ENCODE data around the gene SLX9. TPM values are rescaled to one million over a fixed set of nuclear protein-coding genes. Genes with fewer than 3 reads are reported as not detected.

The SLX9 gene
- total RNA-seq, 1 donor from 2014 or later: 0.75 TPM

DNA sequence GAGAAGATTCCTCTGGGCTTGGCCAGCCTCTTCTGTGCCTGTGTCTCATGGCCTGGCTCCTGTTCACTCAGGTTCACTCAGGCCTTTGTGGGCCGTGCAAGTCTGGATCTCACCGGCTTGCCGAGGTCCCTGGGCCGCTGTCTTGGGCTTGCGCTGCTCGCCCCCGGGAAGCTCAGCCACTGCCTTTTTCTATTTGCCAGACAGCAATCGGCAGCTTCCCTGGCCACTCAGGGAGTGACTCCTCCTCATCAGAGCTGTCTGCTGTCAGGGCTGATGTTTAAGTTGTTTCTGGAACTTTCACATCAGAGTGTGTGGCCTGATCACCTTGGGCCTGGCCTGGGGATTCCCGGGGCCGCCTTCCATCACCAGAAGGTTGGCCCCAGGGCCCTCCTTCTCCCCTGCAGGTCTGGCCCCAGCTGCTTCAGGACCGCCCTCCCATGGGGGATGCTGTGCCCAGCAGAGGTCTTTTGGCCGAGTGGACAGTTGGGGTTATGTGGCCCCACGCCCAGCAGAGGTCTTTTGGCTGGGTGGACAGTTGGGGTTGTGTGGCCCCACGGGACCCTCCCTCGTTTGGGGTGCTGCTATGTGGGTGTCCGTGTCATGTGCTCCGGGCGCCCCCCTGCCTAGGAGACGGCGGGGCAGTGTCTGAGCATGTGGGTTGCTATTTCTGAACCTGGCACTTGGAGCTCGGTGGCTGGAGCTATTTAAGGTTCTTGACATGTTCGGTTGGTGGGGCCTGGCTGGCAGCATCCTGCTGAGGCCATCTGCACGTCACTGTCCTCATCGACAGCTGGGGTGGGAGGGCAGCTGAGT lies 12.5 kb downstream of the SLX9 start:
- Histone ChIP-seq H3K27ac (peak overlapping the region; percentile 82 to 96), H3K4me1 (peaks cover 23 to 40% of the 10 kb centered on the region in 2 donors), H3K36me3 (peaks cover 0 to 5% of the 10 kb centered on the region in 2 donors), H3K9me3 (no peaks in the 10 kb centered on the region), H3K4me3 (peak overlapping the region in 1 of 2 donors; percentile 27), H3K27me3 (no peaks in the 10 kb centered on the region)
- intact Hi-C loops (cut with DNase I): no loop called here
- TF ChIP-seq, protein P1, sequence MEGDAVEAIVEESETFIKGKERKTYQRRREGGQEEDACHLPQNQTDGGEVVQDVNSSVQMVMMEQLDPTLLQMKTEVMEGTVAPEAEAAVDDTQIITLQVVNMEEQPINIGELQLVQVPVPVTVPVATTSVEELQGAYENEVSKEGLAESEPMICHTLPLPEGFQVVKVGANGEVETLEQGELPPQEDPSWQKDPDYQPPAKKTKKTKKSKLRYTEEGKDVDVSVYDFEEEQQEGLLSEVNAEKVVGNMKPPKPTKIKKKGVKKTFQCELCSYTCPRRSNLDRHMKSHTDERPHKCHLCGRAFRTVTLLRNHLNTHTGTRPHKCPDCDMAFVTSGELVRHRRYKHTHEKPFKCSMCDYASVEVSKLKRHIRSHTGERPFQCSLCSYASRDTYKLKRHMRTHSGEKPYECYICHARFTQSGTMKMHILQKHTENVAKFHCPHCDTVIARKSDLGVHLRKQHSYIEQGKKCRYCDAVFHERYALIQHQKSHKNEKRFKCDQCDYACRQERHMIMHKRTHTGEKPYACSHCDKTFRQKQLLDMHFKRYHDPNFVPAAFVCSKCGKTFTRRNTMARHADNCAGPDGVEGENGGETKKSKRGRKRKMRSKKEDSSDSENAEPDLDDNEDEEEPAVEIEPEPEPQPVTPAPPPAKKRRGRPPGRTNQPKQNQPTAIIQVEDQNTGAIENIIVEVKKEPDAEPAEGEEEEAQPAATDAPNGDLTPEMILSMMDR (IDR thresholded peaks at IDR 0.05): no peak
- DNase-seq (ENCODE audit: low spot score in 2 of 2): peak in 1 of 2 donors; percentile 86

DNA sequence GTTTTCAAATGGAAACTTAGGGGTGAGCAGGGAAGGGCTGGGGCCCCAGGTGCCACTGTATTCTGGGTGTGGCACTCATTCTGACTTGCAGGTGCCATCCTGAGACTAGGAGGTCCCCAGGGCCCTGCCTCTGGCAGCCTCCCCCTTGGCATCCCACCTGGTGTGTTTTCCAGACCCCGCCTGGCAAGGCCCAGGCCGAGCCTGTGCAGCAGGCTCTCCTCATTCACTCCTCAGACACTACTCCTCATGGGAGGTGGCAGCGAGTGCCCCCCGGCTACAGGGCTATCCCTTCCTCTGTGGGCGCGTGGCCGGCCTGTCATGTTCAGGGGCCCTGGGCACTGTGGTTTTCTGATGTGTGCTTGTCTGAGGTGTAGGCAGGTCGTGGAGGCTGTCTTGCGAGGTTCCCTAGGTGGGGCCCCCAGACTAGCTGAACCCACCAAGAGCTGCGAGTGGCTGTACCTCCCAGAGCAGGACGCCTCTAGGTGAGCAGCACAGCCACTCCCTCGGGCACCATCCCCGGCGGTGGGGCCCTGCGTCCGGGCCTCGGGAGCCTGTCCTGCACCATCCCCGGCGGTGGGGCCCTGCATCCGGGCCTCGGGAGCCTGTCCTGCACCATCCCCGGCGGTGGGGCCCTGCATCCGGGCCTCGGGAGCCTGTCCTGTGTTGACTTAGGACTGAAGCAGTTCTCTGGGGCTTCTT lies 13.2 kb downstream of the SLX9 start:
- peaks cover 23 to 44% of the 10 kb centered on the region in 2 donors for H3K4me1 ChIP-seq
- no peak for DNase-seq (ENCODE audit: low spot score in 2 of 2)
- TF ChIP-seq, protein P1 (IDR thresholded peaks at IDR 0.05): no peak

DNA sequence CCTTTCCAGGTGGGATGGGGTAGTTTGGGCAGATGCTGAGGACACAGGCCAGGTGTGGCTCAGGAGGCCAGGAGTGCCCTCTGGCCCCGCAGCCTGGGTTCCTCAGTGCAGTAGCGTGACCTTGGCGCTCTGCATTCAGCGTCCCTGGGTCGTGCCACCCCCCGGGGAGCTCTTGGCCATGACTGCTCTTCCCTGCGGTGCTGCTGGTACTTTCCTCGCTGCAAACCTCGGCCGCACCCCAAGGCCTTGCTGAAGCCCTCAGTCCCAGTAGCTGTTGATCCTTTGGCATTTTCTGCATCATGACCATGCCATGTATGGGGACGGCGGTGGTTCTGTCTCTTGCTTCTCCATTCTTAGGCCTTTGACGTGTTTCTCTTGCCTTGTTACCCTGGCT lies 13.8 kb downstream of the SLX9 start:
- intact Hi-C loops (cut with DNase I): no loop called here
- no peak for DNase-seq (ENCODE audit: low spot score in 2 of 2)
- no peaks in the 10 kb centered on the region for H3K9me3 ChIP-seq
- H3K27me3 ChIP-seq: no peaks in the 10 kb centered on the region
- peaks cover 28 to 50% of the 10 kb centered on the region in 2 donors for H3K4me1 ChIP-seq
- TF ChIP-seq, protein P1 (IDR thresholded peaks at IDR 0.05): no peak
- peaks cover 0 to 5% of the 10 kb centered on the region in 2 donors for H3K36me3 ChIP-seq
- H3K4me3 ChIP-seq: no peak overlapping the region
- peak overlapping the region; percentile 82 to 96 for H3K27ac ChIP-seq

More for the DNA sequence above, 13.2 kb downstream of the SLX9 start:
- Histone ChIP-seq H3K4me3 (no peak overlapping the region), H3K27me3 (no peaks in the 10 kb centered on the region), H3K36me3 (peaks cover 0 to 5% of the 10 kb centered on the region in 2 donors), H3K9me3 (no peaks in the 10 kb centered on the region), H3K27ac (peak overlapping the region; percentile 82 to 96)
- intact Hi-C loops (cut with DNase I): no loop called here

GRCh38 chr21:44954281-44954771 lies 14.5 kb downstream of the SLX9 start:
- TF ChIP-seq, protein P1 (IDR thresholded peaks at IDR 0.05): no peak
- H3K27me3 ChIP-seq: no peaks in the 10 kb centered on the region
- H3K4me3 ChIP-seq: no peak overlapping the region
- no peak for DNase-seq (ENCODE audit: low spot score in 2 of 2)
- H3K27ac ChIP-seq: peak overlapping the region; percentile 82 to 96
- H3K9me3 ChIP-seq: no peaks in the 10 kb centered on the region
- H3K4me1 ChIP-seq: peaks cover 31 to 55% of the 10 kb centered on the region in 2 donors
- peaks cover 0 to 5% of the 10 kb centered on the region in 2 donors for H3K36me3 ChIP-seq
- intact Hi-C loops (cut with DNase I): no loop called here

GRCh38 chr21:44955141-44955797 lies 15.4 kb downstream of the SLX9 start:
- peaks cover 39 to 57% of the 10 kb centered on the region in 2 donors for H3K4me1 ChIP-seq
- no peaks in the 10 kb centered on the region for H3K9me3 ChIP-seq
- H3K4me3 ChIP-seq: no peak overlapping the region
- no peak for DNase-seq (ENCODE audit: low spot score in 2 of 2)
- H3K27ac ChIP-seq: peak overlapping the region in 1 of 2 donors; percentile 18
- H3K27me3 ChIP-seq: no peaks in the 10 kb centered on the region
- peaks cover 0 to 8% of the 10 kb centered on the region in 2 donors for H3K36me3 ChIP-seq
- TF ChIP-seq, protein P1 (IDR thresholded peaks at IDR 0.05): no peak
- intact Hi-C loops (cut with DNase I): no loop called here
